ENCODE data around the gene ADAMTSL3. TPM values are rescaled to one million over a fixed set of nuclear protein-coding genes. Genes with fewer than 3 reads are reported as not detected.

The ADAMTSL3 gene
- total RNA-seq, 1 donor from 2014 or later: 0.64 TPM

- DNase-seq (ENCODE audit: low spot score): no peak
- Mint-ChIP-seq H3K27me3 (ENCODE audit: unreplicated experiment) (peaks cover 2% of the 10 kb centered on the region), H3K27ac (ENCODE audit: unreplicated experiment) (no peak overlapping the region), H3K36me3 (ENCODE audit: low read depth, unreplicated experiment) (no peaks in the 10 kb centered on the region), H3K4me1 (ENCODE audit: unreplicated experiment) (no peaks in the 10 kb centered on the region), H3K4me3 (ENCODE audit: unreplicated experiment) (no peak overlapping the region), H3K9me3 (ENCODE audit: unreplicated experiment) (no peaks in the 10 kb centered on the region)
- TF ChIP-seq CTCF (IDR thresholded peaks at IDR 0.05; ENCODE audit: unreplicated experiment): no peak
These were observed 330.7 kb downstream of the ADAMTSL3 start for GRCh38 chr15:83984601-83985000.

GRCh38 chr15:83991163-83991562 is 337.2 kb downstream of the ADAMTSL3 start:
- Mint-ChIP-seq H3K36me3 (ENCODE audit: low read depth, unreplicated experiment) (no peaks in the 10 kb centered on the region), H3K4me3 (ENCODE audit: unreplicated experiment) (no peak overlapping the region), H3K27ac (ENCODE audit: unreplicated experiment) (no peak overlapping the region), H3K27me3 (ENCODE audit: unreplicated experiment) (peaks cover 6% of the 10 kb centered on the region), H3K4me1 (ENCODE audit: unreplicated experiment) (no peaks in the 10 kb centered on the region), H3K9me3 (ENCODE audit: unreplicated experiment) (no peaks in the 10 kb centered on the region)
- no peak for DNase-seq (ENCODE audit: low spot score)
- TF ChIP-seq CTCF (IDR thresholded peaks at IDR 0.05; ENCODE audit: unreplicated experiment): no peak

GRCh38 chr15:83992324-83993031 is 338.6 kb downstream of the ADAMTSL3 start:
- H3K36me3 Mint-ChIP-seq (ENCODE audit: low read depth, unreplicated experiment): no peaks in the 10 kb centered on the region

GRCh38 chr15:83993591-83993990 is 339.7 kb downstream of the ADAMTSL3 start:
- Mint-ChIP-seq H3K4me3 (ENCODE audit: unreplicated experiment) (no peak overlapping the region), H3K9me3 (ENCODE audit: unreplicated experiment) (no peaks in the 10 kb centered on the region), H3K27ac (ENCODE audit: unreplicated experiment) (no peak overlapping the region), H3K36me3 (ENCODE audit: low read depth, unreplicated experiment) (no peaks in the 10 kb centered on the region), H3K27me3 (ENCODE audit: unreplicated experiment) (peaks cover 6% of the 10 kb centered on the region), H3K4me1 (ENCODE audit: unreplicated experiment) (no peaks in the 10 kb centered on the region)
- DNase-seq (ENCODE audit: low spot score): no peak
- no peak for TF ChIP-seq CTCF (IDR thresholded peaks at IDR 0.05; ENCODE audit: unreplicated experiment)

More at GRCh38 chr15:83992324-83993031, 338.6 kb downstream of the ADAMTSL3 start:
- H3K27me3 Mint-ChIP-seq (ENCODE audit: unreplicated experiment): peaks cover 6% of the 10 kb centered on the region
- no peak for TF ChIP-seq CTCF (IDR thresholded peaks at IDR 0.05; ENCODE audit: unreplicated experiment)
- no peak for DNase-seq (ENCODE audit: low spot score)
- H3K9me3 Mint-ChIP-seq (ENCODE audit: unreplicated experiment): no peaks in the 10 kb centered on the region
- no peak overlapping the region for H3K4me3 Mint-ChIP-seq (ENCODE audit: unreplicated experiment)
- H3K27ac Mint-ChIP-seq (ENCODE audit: unreplicated experiment): no peak overlapping the region
- H3K4me1 Mint-ChIP-seq (ENCODE audit: unreplicated experiment): no peaks in the 10 kb centered on the region

- Mint-ChIP-seq H3K4me1 (ENCODE audit: unreplicated experiment) (no peaks in the 10 kb centered on the region), H3K36me3 (ENCODE audit: low read depth, unreplicated experiment) (no peaks in the 10 kb centered on the region), H3K27me3 (ENCODE audit: unreplicated experiment) (no peaks in the 10 kb centered on the region), H3K4me3 (ENCODE audit: unreplicated experiment) (no peak overlapping the region), H3K9me3 (ENCODE audit: unreplicated experiment) (no peaks in the 10 kb centered on the region), H3K27ac (ENCODE audit: unreplicated experiment) (no peak overlapping the region)
- no peak for TF ChIP-seq CTCF (IDR thresholded peaks at IDR 0.05; ENCODE audit: unreplicated experiment)
- no peak for DNase-seq (ENCODE audit: low spot score)
These were observed 344.6 kb downstream of the ADAMTSL3 start for GRCh38 chr15:83998486-83998885.
